ENCODE results near the gene TLL1. TPM values are rescaled to one million over a fixed set of nuclear protein-coding genes. Genes with fewer than 3 reads are reported as not detected.

TLL1 gene
- total and polyA plus RNA-seq, 2 experiments from 2014 or later, result 0.18 to 2.4 TPM

GRCh38 chr4:166003811-166004210 lies 130.8 kb downstream of the TLL1 start:
- Histone ChIP-seq H3F3A (replicated peaks; ENCODE audit: low read depth) (no peaks in the 10 kb centered on the region), H3K9me2 (ENCODE audit: insufficient read depth) (no peaks in the 10 kb centered on the region), H2AFZ (no peak overlapping the region), H3K4me1 (ENCODE audit: insufficient read depth) (no peaks in the 10 kb centered on the region), H3K36me3 (ENCODE audit: insufficient read depth) (no peaks in the 10 kb centered on the region), H3K4me3 (no peak overlapping the region), H3K27me3 (ENCODE audit: insufficient read depth) (no peaks in the 10 kb centered on the region), H3K4me2 (no peak overlapping the region), H4K20me1 (replicated peaks; ENCODE audit: insufficient read depth) (no peaks in the 10 kb centered on the region), H3K27ac (ENCODE audit: low read depth) (no peak overlapping the region), H3K79me2 (replicated peaks; ENCODE audit: insufficient read depth) (no peaks in the 10 kb centered on the region)
- no peaks in the 10 kb centered on the region for H3K36me3 Mint-ChIP-seq (ENCODE audit: low read depth)
- no peak overlapping the region for H3K4me3 Mint-ChIP-seq
- DNase-seq (ENCODE audit: low spot score) (no peak), ATAC-seq (no peak)
- no peaks in the 10 kb centered on the region for H3K4me1 Mint-ChIP-seq
- no peak for TF ChIP-seq REST (IDR thresholded peaks at IDR 0.05; ENCODE audit: unreplicated experiment)
- no peak for TF ChIP-seq NANOG (IDR thresholded peaks at IDR 0.05; ENCODE audit: borderline replicate concordance)
- no peak for TF ChIP-seq EZH2phosphoT487 (IDR thresholded peaks at IDR 0.05; ENCODE audit: unreplicated experiment)
- TF ChIP-seq CREB1 (CRISPR knock-in tag; IDR thresholded peaks at IDR 0.05; ENCODE audit: low read depth), result no peak
- no peak for TF ChIP-seq JUNB (IDR thresholded peaks at IDR 0.05; ENCODE audit: unreplicated experiment)
- TF ChIP-seq ZNF462 (CRISPR knock-in tag; IDR thresholded peaks at IDR 0.05), result no peak
- TF ChIP-seq, protein P1, sequence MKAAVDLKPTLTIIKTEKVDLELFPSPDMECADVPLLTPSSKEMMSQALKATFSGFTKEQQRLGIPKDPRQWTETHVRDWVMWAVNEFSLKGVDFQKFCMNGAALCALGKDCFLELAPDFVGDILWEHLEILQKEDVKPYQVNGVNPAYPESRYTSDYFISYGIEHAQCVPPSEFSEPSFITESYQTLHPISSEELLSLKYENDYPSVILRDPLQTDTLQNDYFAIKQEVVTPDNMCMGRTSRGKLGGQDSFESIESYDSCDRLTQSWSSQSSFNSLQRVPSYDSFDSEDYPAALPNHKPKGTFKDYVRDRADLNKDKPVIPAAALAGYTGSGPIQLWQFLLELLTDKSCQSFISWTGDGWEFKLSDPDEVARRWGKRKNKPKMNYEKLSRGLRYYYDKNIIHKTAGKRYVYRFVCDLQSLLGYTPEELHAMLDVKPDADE (IDR thresholded peaks at IDR 0.05), result no peak
- no peak for TF ChIP-seq ZNF331 (CRISPR knock-in tag; IDR thresholded peaks at IDR 0.05; ENCODE audit: low read depth)
- no peaks in the 10 kb centered on the region for H3K27me3 Mint-ChIP-seq (ENCODE audit: insufficient read depth, low read depth, poor library complexity)
- no peaks in the 10 kb centered on the region; the same call in 2 of the 3 replicates for H3K9me3 Mint-ChIP-seq
- no peak overlapping the region for H3K27ac Mint-ChIP-seq

All from GM23338 (cell line).